Vagina (tissue), 2 donors: Measurements from ENCODE around the gene UNC93A. TPM values are rescaled to one million over a fixed set of nuclear protein-coding genes. Genes with fewer than 3 reads are reported as not detected.
"Not testable (repeated sequence)": the region's sequence is repeated elsewhere in the genome, so short reads cannot be mapped to it uniquely, and the experiment has no call there.

Source experiments
- DNase-seq, 2 donors: peaks; one replicate each; pipeline ENCODE4 v3.0.0-alpha.2; 2017; ENCODE audit errors: extremely low spot score in 2 of 2
- H3K27ac ChIP-seq: fragments of 200-600 bp; sonication (generic); one replicate; pipeline ENCODE4 v1.5.1; 2019
- H3K27me3 ChIP-seq: fragments of 200-600 bp; sonication (generic); one replicate; pipeline ENCODE4 v1.5.1; 2019
- H3K36me3 ChIP-seq, 2 donors: fragments of 200-600 bp; sonication (generic); one replicate each; pipeline ENCODE4 v1.5.1; 2017 to 2019
- H3K4me1 ChIP-seq: fragments of 200-600 bp; sonication (generic); one replicate; pipeline ENCODE4 v1.5.1; 2019
- H3K4me3 ChIP-seq, 2 donors: fragments of 200-600 bp; sonication (generic); 1 replicate in 1 of 2; 2 replicates in 1 of 2; pipeline ENCODE4 v1.5.1; 2016 to 2019
- H3K9me3 ChIP-seq: fragments of 200-600 bp; sonication (generic); one replicate; pipeline ENCODE4 v1.5.1; 2019
- POLR2A ChIP-seq, 2 donors: fragments of 450-650 bp; IDR thresholded peaks; one replicate each; pipeline ENCODE4 v1.6.1; 2017; ENCODE audit warnings: antibody characterized with exemption in 2 of 2, mild to moderate bottlenecking in 2 of 2, moderate library complexity in 2 of 2
- POLR2AphosphoS5 ChIP-seq, 2 donors: sonication (generic); formaldehyde crosslinking; IDR thresholded peaks; one replicate each; pipeline ENCODE4 v1.9.0; 2017; ENCODE audit warnings: antibody characterized with exemption in 2 of 2, mild to moderate bottlenecking in 2 of 2, low read depth in 1 of 2; ENCODE audit not compliant: insufficient read depth in 1 of 2
- intact Hi-C: fragments of 100-400 bp; cut with DNase I; formaldehyde crosslinking; loops from one replicate; pipeline ENCODE4 v1.15.1; 2023
- total RNA-seq: library from RNA; depleted of rRNA; stranded (reverse); fragments of >200 nt; gene quantifications from one replicate; pipeline ENCODE4 v1.2.3, GENCODE V29; 2016
- TF ChIP-seq, protein P1 (sequence below), 3 experiments: fragments of 450-650 bp in 2 of 3; fragments of 200-600 bp in 1 of 3; sonication (generic) in 1 of 3; IDR thresholded peaks; one replicate each; pipeline ENCODE4 v1.5.1; 2017 to 2019; ENCODE audit warnings: antibody characterized with exemption in 3 of 3, mild to moderate bottlenecking in 2 of 3, moderate library complexity in 2 of 3

UNC93A gene
- total RNA-seq, 1 donor from 2014 or later, result 2.0 TPM

GRCh38 chr6:167311286-167311685 lies 20.2 kb downstream of the UNC93A start:
- intact Hi-C loops, result no loop called here
- no peaks in the 10 kb centered on the region for H3K9me3 ChIP-seq
- no peaks in the 10 kb centered on the region for H3K4me1 ChIP-seq
- no peak overlapping the region for H3K4me3 ChIP-seq
- no peak for DNase-seq
- H3K36me3 ChIP-seq, result no peaks in the 10 kb centered on the region
- TF ChIP-seq POLR2A (IDR thresholded peaks at IDR 0.05), result no peak
- TF ChIP-seq, protein P1, sequence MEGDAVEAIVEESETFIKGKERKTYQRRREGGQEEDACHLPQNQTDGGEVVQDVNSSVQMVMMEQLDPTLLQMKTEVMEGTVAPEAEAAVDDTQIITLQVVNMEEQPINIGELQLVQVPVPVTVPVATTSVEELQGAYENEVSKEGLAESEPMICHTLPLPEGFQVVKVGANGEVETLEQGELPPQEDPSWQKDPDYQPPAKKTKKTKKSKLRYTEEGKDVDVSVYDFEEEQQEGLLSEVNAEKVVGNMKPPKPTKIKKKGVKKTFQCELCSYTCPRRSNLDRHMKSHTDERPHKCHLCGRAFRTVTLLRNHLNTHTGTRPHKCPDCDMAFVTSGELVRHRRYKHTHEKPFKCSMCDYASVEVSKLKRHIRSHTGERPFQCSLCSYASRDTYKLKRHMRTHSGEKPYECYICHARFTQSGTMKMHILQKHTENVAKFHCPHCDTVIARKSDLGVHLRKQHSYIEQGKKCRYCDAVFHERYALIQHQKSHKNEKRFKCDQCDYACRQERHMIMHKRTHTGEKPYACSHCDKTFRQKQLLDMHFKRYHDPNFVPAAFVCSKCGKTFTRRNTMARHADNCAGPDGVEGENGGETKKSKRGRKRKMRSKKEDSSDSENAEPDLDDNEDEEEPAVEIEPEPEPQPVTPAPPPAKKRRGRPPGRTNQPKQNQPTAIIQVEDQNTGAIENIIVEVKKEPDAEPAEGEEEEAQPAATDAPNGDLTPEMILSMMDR (IDR thresholded peaks at IDR 0.05), result no peak
- no peak for TF ChIP-seq POLR2AphosphoS5 (IDR thresholded peaks at IDR 0.05; ENCODE audit: insufficient read depth in 1 of 2, low read depth in 1 of 2)
- no peaks in the 10 kb centered on the region for H3K27me3 ChIP-seq
- H3K27ac ChIP-seq, result no peak overlapping the region

DNA sequence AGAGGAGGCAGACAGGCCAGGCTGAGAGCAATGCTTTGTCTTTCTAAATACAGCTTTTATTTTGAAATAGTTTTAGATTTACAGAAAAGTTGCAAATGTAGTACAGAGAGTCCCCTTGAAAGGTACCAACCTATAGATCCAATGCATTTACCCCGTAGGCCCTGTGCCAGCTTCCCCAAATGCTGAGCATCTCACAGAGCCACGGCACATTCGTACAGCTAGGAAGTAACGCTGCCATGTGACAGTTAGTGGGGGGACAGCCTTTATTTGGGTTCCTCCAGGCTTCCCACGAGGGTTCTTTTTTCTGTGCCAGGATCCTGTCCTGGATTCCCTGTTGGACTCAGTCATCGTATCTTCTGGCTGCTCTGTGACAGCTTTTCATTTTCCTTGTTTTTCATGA lies 20.6 kb downstream of the UNC93A start:
- H3K36me3 ChIP-seq, intact Hi-C loops, H3K27ac ChIP-seq: not testable (repeated sequence)

GRCh38 chr6:167314180-167314821 lies 23.2 kb downstream of the UNC93A start:
- Histone ChIP-seq H3K27ac (no peak overlapping the region), H3K9me3 (no peaks in the 10 kb centered on the region), H3K27me3 (no peaks in the 10 kb centered on the region), H3K4me1 (no peaks in the 10 kb centered on the region), H3K4me3 (no peak overlapping the region), H3K36me3 (no peaks in the 10 kb centered on the region)
- intact Hi-C loops, result no loop called here
- TF ChIP-seq POLR2AphosphoS5 (IDR thresholded peaks at IDR 0.05; ENCODE audit: insufficient read depth in 1 of 2, low read depth in 1 of 2), result no peak
- TF ChIP-seq POLR2A (IDR thresholded peaks at IDR 0.05), result no peak
- TF ChIP-seq, protein P1 (IDR thresholded peaks at IDR 0.05), result no peak
- no peak for DNase-seq

More for the DNA sequence above, 20.6 kb downstream of the UNC93A start:
- H3K27me3 ChIP-seq, H3K4me1 ChIP-seq, DNase-seq, H3K9me3 ChIP-seq, H3K4me3 ChIP-seq: not testable (repeated sequence)

GRCh38 chr6:167317172-167317571 lies 26.1 kb downstream of the UNC93A start:
- no peaks in the 10 kb centered on the region for H3K36me3 ChIP-seq
- no peaks in the 10 kb centered on the region for H3K4me1 ChIP-seq
- H3K4me3 ChIP-seq, result no peak overlapping the region
- H3K27ac ChIP-seq, result no peak overlapping the region
- H3K27me3 ChIP-seq, result no peaks in the 10 kb centered on the region
- TF ChIP-seq POLR2A (IDR thresholded peaks at IDR 0.05), result no peak
- TF ChIP-seq POLR2AphosphoS5 (IDR thresholded peaks at IDR 0.05; ENCODE audit: insufficient read depth in 1 of 2, low read depth in 1 of 2), result no peak
- TF ChIP-seq, protein P1 (IDR thresholded peaks at IDR 0.05), result no peak
- no peak for DNase-seq
- intact Hi-C loops, result no loop called here
- no peaks in the 10 kb centered on the region for H3K9me3 ChIP-seq

GRCh38 chr6:167318354-167318753 lies 27.2 kb downstream of the UNC93A start:
- H3K27ac ChIP-seq, H3K36me3 ChIP-seq, H3K9me3 ChIP-seq, H3K4me1 ChIP-seq, intact Hi-C loops, DNase-seq, H3K4me3 ChIP-seq, H3K27me3 ChIP-seq: not testable (repeated sequence)

DNA sequence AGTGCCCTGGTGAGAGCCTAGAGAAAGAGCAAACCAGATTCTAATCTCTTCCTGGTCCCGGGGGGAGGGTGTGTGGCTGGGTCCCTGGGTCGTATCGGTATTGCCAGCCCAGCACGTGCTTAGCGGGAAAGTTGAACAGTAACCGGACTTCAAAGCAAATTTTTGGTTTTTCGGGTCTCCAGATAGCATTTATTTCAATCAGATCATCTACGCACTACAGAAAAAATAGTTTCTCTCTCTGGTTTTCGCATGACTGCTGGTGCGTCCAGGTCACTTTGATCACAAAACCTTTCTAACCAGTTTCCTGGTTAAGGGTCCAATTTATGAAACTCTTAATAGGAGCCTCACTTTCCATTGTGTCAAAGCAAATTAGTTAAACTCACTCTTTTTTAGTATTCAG lies 27.7 kb downstream of the UNC93A start:
- DNase-seq, H3K4me1 ChIP-seq, intact Hi-C loops, H3K4me3 ChIP-seq, H3K27ac ChIP-seq, H3K9me3 ChIP-seq, H3K36me3 ChIP-seq, H3K27me3 ChIP-seq: not testable (repeated sequence)

- DNase-seq, intact Hi-C loops, H3K4me1 ChIP-seq, H3K4me3 ChIP-seq, H3K9me3 ChIP-seq, H3K36me3 ChIP-seq, H3K27me3 ChIP-seq, H3K27ac ChIP-seq: not testable (repeated sequence)
Observed at GRCh38 chr6:167319856-167320753, 29.0 kb downstream of the UNC93A start.

DNA sequence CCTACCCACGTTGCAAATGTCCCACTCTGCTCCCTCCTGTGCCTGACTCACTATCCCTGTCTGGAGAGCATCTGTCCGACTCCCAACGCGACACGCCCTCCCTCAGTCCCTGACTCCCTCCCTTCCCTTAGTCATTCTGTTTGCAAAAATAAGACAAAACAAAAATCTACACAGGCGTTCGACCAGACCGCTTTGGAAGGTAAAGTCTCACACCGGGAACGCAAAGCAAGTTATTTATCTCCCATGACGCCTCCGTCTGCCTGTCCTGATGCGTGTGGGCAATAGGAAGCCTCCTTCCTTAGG lies 29.6 kb downstream of the UNC93A start:
- DNase-seq, H3K4me1 ChIP-seq, H3K36me3 ChIP-seq, intact Hi-C loops, H3K27ac ChIP-seq, H3K9me3 ChIP-seq, H3K4me3 ChIP-seq, H3K27me3 ChIP-seq: not testable (repeated sequence)

GRCh38 chr6:167321185-167321584 lies 30.1 kb downstream of the UNC93A start:
- H3K9me3 ChIP-seq, H3K27me3 ChIP-seq, H3K36me3 ChIP-seq, DNase-seq, H3K4me3 ChIP-seq, H3K4me1 ChIP-seq, H3K27ac ChIP-seq, intact Hi-C loops: not testable (repeated sequence)
